CD4-positive, alpha-beta T cell treated with Interleukin-6 at 100 ng/mL for 8 hours (primary cell): ENCODE measurements around the gene TSPAN9.
"Not testable (repeated sequence)": the region's sequence is repeated elsewhere in the genome, so short reads cannot be mapped to it uniquely, and the experiment has no call there.

Experiments
- DNase-seq: peaks from one replicate; pipeline ENCODE4 v3.0.0-alpha.2; 2020; ENCODE audit warnings: mixed read lengths, low spot score

Gene TSPAN9

GRCh38 chr12:3044141-3044630, 33.0 kb upstream of the TSPAN9 start:
- DNase-seq: no peak

- DNase-seq: no peak
These were observed 31.7 kb upstream of the TSPAN9 start for GRCh38 chr12:3045494-3045893.

GRCh38 chr12:3045989-3046388, 31.2 kb upstream of the TSPAN9 start:
- DNase-seq: no peak

GRCh38 chr12:3046441-3047200, 30.6 kb upstream of the TSPAN9 start:
- DNase-seq: no peak

- no peak for DNase-seq
These were observed 29.2 kb upstream of the TSPAN9 start for GRCh38 chr12:3047961-3048360.

- no peak for DNase-seq
These were observed 28.6 kb upstream of the TSPAN9 start for GRCh38 chr12:3048540-3048939.

GRCh38 chr12:3049176-3049575, 28.0 kb upstream of the TSPAN9 start:
- DNase-seq: no peak

- no peak for DNase-seq
These were observed 27.4 kb upstream of the TSPAN9 start for GRCh38 chr12:3049611-3050249.

GRCh38 chr12:3054374-3054773, 22.8 kb upstream of the TSPAN9 start:
- no peak for DNase-seq

- DNase-seq: no peak
These were observed 22.0 kb upstream of the TSPAN9 start for GRCh38 chr12:3055026-3055703.

- no peak for DNase-seq
These were observed 21.3 kb upstream of the TSPAN9 start for GRCh38 chr12:3055704-3056467.

- no peak for DNase-seq
These were observed 16.1 kb upstream of the TSPAN9 start for GRCh38 chr12:3061059-3061458.

GRCh38 chr12:3061501-3062215, 15.5 kb upstream of the TSPAN9 start:
- DNase-seq: no peak

GRCh38 chr12:3065300-3065699, 11.9 kb upstream of the TSPAN9 start:
- DNase-seq: no peak

- DNase-seq: not testable (repeated sequence)
These were observed 11.3 kb upstream of the TSPAN9 start for GRCh38 chr12:3065846-3066245.

GRCh38 chr12:3069714-3070113, 7.5 kb upstream of the TSPAN9 start:
- DNase-seq: no peak

- no peak for DNase-seq
These were observed 6.1 kb upstream of the TSPAN9 start for GRCh38 chr12:3071107-3071506.

- no peak for DNase-seq
These were observed 5.5 kb upstream of the TSPAN9 start for GRCh38 chr12:3071710-3072109.

- DNase-seq: peak; percentile 84
These were observed 3.5 kb upstream of the TSPAN9 start for GRCh38 chr12:3073438-3074250.

- DNase-seq: no peak
These were observed 1.9 kb upstream of the TSPAN9 start for GRCh38 chr12:3075315-3075714.
